K562 (cell line): Measurements from ENCODE around the gene OTOGL. TPM values are rescaled to one million over a fixed set of nuclear protein-coding genes. Genes with fewer than 3 reads are reported as not detected.

Experiments
- ATAC-seq: fragments of 200-7000 bp; cut with Tn5 transposase; 3 replicates; pipeline ENCODE4 v1.9.1; 2020; ENCODE audit warnings: moderate library complexity
- BruUV-seq: library from RNA; stranded (reverse); fragments of 400-500 nt; replicated peaks from 2 replicates; lab custom pipeline; 2021; lab: Mats Ljungman, UMichigan
- CTCF ChIA-PET: fragments of 300-600 bp; formaldehyde crosslinking; extraction: SDS; loops from one replicate; lab custom pipeline; 2021; ENCODE audit warnings: low intra/inter-chr PET ratio; lab: Yijun Ruan, JAX
- POLR2A ChIA-PET: fragments of 300-600, 350-650 bp; sonication (Branson Sonifier 250); formaldehyde crosslinking; extraction: SDS; loops from one replicate; lab custom pipeline; 2021; ENCODE audit warnings: antibody characterized with exemption, inconsistent platforms; lab: Yijun Ruan, JAX
- DNase-seq, 4 experiments: peaks; one replicate each; pipeline versions ENCODE4 v3.0.0 to v3.0.0-alpha.2; 2011 to 2018; ENCODE audit warnings: low spot score in 3 of 4, mixed read lengths in 3 of 4; ENCODE audit errors: extremely low read depth in 1 of 4
- FAIRE-seq: peaks from 2 replicates; lab custom pipeline; 2011; peaks lifted over from hg19 to GRCh38; lab: Jason Lieb, UNC
- H2AFZ ChIP-seq: 2 replicates; pipeline ENCODE4 v1.6.0; 2011; ENCODE audit warnings: low read depth, low read length, control low read depth, inconsistent platforms
- H3K27ac ChIP-seq: fragments of 200-600 bp; 3 replicates; pipeline ENCODE4 v1.8.0; 2011; ENCODE audit warnings: low read depth, mild to moderate bottlenecking, control low read depth, inconsistent platforms, low read length, moderate library complexity, mixed read lengths; ENCODE audit errors: extremely low read depth
- H3K27me3 ChIP-seq, 2 experiments: fragments of 300-600 bp in 1 of 2; 2 replicates in 1 of 2; 3 replicates in 1 of 2; pipeline versions ENCODE4 v1.6.0 to v1.8.0; 2011; ENCODE audit warnings: inconsistent platforms in 2 of 2, low read length in 2 of 2, mild to moderate bottlenecking in 1 of 2, mixed read lengths in 1 of 2, moderate library complexity in 1 of 2; ENCODE audit not compliant: control insufficient read depth in 2 of 2, insufficient read depth in 2 of 2
- H3K36me3 ChIP-seq: fragments of 300-600 bp; 3 replicates; pipeline ENCODE4 v1.8.0; 2011; ENCODE audit warnings: mild to moderate bottlenecking, low read length, inconsistent platforms; ENCODE audit not compliant: control insufficient read depth, insufficient read depth
- H3K4me1 ChIP-seq, 2 experiments: fragments of 200-600 bp in 1 of 2; replicated peaks in 1 of 2; 2 replicates in 1 of 2; 3 replicates in 1 of 2; pipeline versions ENCODE4 v1.5.1 to v1.8.0; 2011; ENCODE audit warnings: inconsistent platforms in 2 of 2, low read length in 2 of 2, mild to moderate bottlenecking in 1 of 2, mixed read lengths in 1 of 2, moderate library complexity in 1 of 2; ENCODE audit not compliant: control insufficient read depth in 2 of 2, insufficient read depth in 2 of 2
- H3K4me2 ChIP-seq: 2 replicates; pipeline ENCODE4 v1.6.1; 2011; ENCODE audit warnings: low read length, control low read depth, inconsistent platforms, mixed read lengths; ENCODE audit not compliant: insufficient read depth
- H3K4me3 ChIP-seq: fragments of 200-600 bp; sonication (generic), shearing (Covaris generic); 2 replicates; pipeline ENCODE4 v1.5.1; 2016; ENCODE audit warnings: control low read depth, inconsistent platforms
- H3K79me2 ChIP-seq: fragments of 200-600 bp; 3 replicates; pipeline ENCODE4 v1.8.0; 2011; ENCODE audit warnings: low read length, inconsistent platforms; ENCODE audit not compliant: control insufficient read depth, insufficient read depth
- H3K9ac ChIP-seq, 2 experiments: 2 replicates each; pipeline versions ENCODE4 v1.6.0 to v1.6.1; 2011; ENCODE audit warnings: low read depth in 2 of 2, low read length in 2 of 2, control low read depth in 1 of 2, inconsistent platforms in 1 of 2, mild to moderate bottlenecking in 1 of 2, mixed read lengths in 1 of 2; ENCODE audit not compliant: insufficient read depth in 1 of 2
- H3K9me1 ChIP-seq: one replicate; pipeline ENCODE4 v1.6.0; 2011; ENCODE audit warnings: inconsistent platforms, mild to moderate bottlenecking, low read length, moderate library complexity; ENCODE audit not compliant: control insufficient read depth, insufficient read depth
- H3K9me3 ChIP-seq: replicated peaks from 2 replicates; pipeline ENCODE4 v1.5.1; 2011; ENCODE audit warnings: low read depth, low read length, inconsistent platforms; ENCODE audit not compliant: control insufficient read depth, insufficient read depth
- H4K20me1 ChIP-seq: replicated peaks from 2 replicates; pipeline ENCODE4 v1.6.1; 2011; ENCODE audit warnings: low read length, inconsistent platforms, mixed read lengths; ENCODE audit not compliant: control insufficient read depth, insufficient read depth
- CEBPG ChIP-seq, 3 experiments: fragments of 200-800 bp in 1 of 3; sonication (Bioruptor generic) in 1 of 3; sonication (generic) in 1 of 3; formaldehyde crosslinking in 1 of 3; IDR thresholded peaks in 2 of 3; conservative IDR thresholded peaks in 1 of 3; 2 replicates each; pipeline versions ENCODE4 v1.6.1 to v1.8.0; 2016 to 2022; ENCODE audit warnings: missing compliant biosample characterization in 2 of 3, missing genetic modification characterization in 2 of 3, mild to moderate bottlenecking in 1 of 3, missing genetic modification reagents in 1 of 3
- NEUROD1 ChIP-seq: fragments of 150-350 bp; IDR thresholded peaks from 2 replicates; pipeline ENCODE4 v1.6.1; 2014; ENCODE audit warnings: borderline replicate concordance, low read length, low read depth; ENCODE audit not compliant: partially characterized antibody
- TAF7 ChIP-seq: fragments of 450-650 bp; IDR thresholded peaks from 2 replicates; pipeline ENCODE4 v1.6.1; 2016; ENCODE audit warnings: missing genetic modification characterization, missing compliant biosample characterization
- USF2 ChIP-seq: sonication (generic); formaldehyde crosslinking; IDR thresholded peaks from 2 replicates; pipeline ENCODE4 v1.5.0; 2020; ENCODE audit warnings: missing genetic modification reagents
- WGBS: fragments of 100-300 bp; shearing (Covaris generic); methylation state at CpG from one replicate; pipeline ENCODE4 v1.1.6; 2016; ENCODE audit warnings: low coverage, mixed read lengths; ENCODE audit not compliant: insufficient coverage; ENCODE audit errors: missing lambda C conversion rate; 5-methylcytosine and 5-hydroxymethylcytosine counted together
- in situ Hi-C: fragments of 300-500 bp; cut with MboI; formaldehyde crosslinking; loops from 4 replicates; pipeline ENCODE4 v1.15.0; 2018; ENCODE audit warnings: inconsistent platforms, mixed read lengths
- intact Hi-C: fragments of 100-400 bp; cut with micrococcal nuclease; formaldehyde crosslinking; loops from 2 replicates; pipeline ENCODE4 v1.14.2; 2022
- polyA plus RNA-seq, 8 experiments: library from polyadenylated mRNA; depleted of rRNA in 4 of 8; stranded (reverse) in 5 of 8; unstranded in 3 of 8; fragments of >200 nt; fragmentation: Nextera tagmentation in 2 of 8; fragmentation: Illumina TruSeq in 1 of 8; extraction: Ambion mirVana in 2 of 8; extraction: Trizol in 1 of 8; gene quantifications; 2 replicates each; pipeline versions ENCODE4 v1.2.1 to v1.2.3, GENCODE V29; 2011 to 2014; ENCODE audit warnings: inconsistent platforms in 1 of 8, missing spikeins in 1 of 8
- total RNA-seq, 7 experiments: library from RNA; depleted of rRNA in 6 of 7; stranded (reverse); fragments of >200 nt in 6 of 7; fragmentation: Illumina TruSeq in 2 of 7; extraction: Trizol in 2 of 7; gene quantifications; 2 replicates each; pipeline versions ENCODE4 v1.2.1 to v1.2.3, GENCODE V29; 2011 to 2021; ENCODE audit warnings: low replicate concordance in 1 of 7

OTOGL gene
- total and polyA plus RNA-seq, 9 of the 15 experiments (the other 6 are each of a cell fraction or from before 2014, with no cell fraction given), result 0.02 to 0.03 TPM; not detected in 7

- POLR2A ChIA-PET, result no interaction called here
- BruUV-seq, result no TSS peak
- no peak overlapping the region for H2AFZ ChIP-seq
- H3K27ac ChIP-seq, result no peak overlapping the region
- no peak overlapping the region for H3K9ac ChIP-seq
- no peaks in the 10 kb centered on the region for H3K27me3 ChIP-seq
- no peaks in the 10 kb centered on the region for H3K36me3 ChIP-seq
- H3K9me3 ChIP-seq, result no peaks in the 10 kb centered on the region
- ATAC-seq (no peak), DNase-seq (no peak), FAIRE-seq (no peak)
- no peak for TF ChIP-seq NEUROD1
- no peak for TF ChIP-seq USF2
- no peak for TF ChIP-seq TAF7
- no peak for TF ChIP-seq CEBPG (CRISPR knock-in tag; IDR thresholded peaks at IDR 0.05)
- no peak for TF ChIP-seq CEBPG (tag; conservative IDR thresholded peaks at IDR 0.05 in 1 of 2, IDR thresholded peaks at IDR 0.05 in 1 of 2)
- in situ Hi-C loops (no loop called here), intact Hi-C loops (no loop called here)
- 2% methylated on average over 4 of the region's 4 CpGs for WGBS
- no peak overlapping the region for H3K4me3 ChIP-seq
- H3K79me2 ChIP-seq, result no peaks in the 10 kb centered on the region
- CTCF ChIA-PET, result no interaction called here
- H3K9me1 ChIP-seq, result no peaks in the 10 kb centered on the region
- no peak overlapping the region for H3K4me2 ChIP-seq
- H3K4me1 ChIP-seq, result no peaks in the 10 kb centered on the region
- H4K20me1 ChIP-seq, result no peaks in the 10 kb centered on the region
These were observed 113.8 kb downstream of the OTOGL start for GRCh38 chr12:80212938-80213645.
